ENCODE data around the gene ZNF618. TPM values are rescaled to one million over a fixed set of nuclear protein-coding genes. Genes with fewer than 3 reads are reported as not detected.

ZNF618 gene
- total RNA-seq, 1 donor from 2014 or later = 7.4 TPM

GRCh38 chr9:114078021-114078780 lies 202.1 kb downstream of the ZNF618 start, which contains the start of gene AMBP:
Gene AMBP (minus strand): TSS chr9:114078300. CDS start chr9:114078209, 91 bp downstream.
- Histone ChIP-seq H3K9me3 (no peaks in the 10 kb centered on the region), H3K4me1 (peaks cover 11% of the 10 kb centered on the region), H3K27ac (no peak within 1 kb of the TSS), H3K27me3 (no peaks in the 10 kb centered on the region), H3K36me3 (no peaks in the 10 kb centered on the region), H3K4me3 (no peak within 1 kb of the TSS)
- intact Hi-C loops (cut with DNase I) = no loop called here
- no peak for DNase-seq (ENCODE audit: extremely low spot score in 2 of 2)
- TF ChIP-seq POLR2AphosphoS5 (IDR thresholded peaks at IDR 0.05; ENCODE audit: insufficient read depth in 1 of 2, low read depth in 1 of 2) (no peak), POLR2A (IDR thresholded peaks at IDR 0.05) (no peak), CTCF (IDR thresholded peaks at IDR 0.05) (no peak)

- no peaks in the 10 kb centered on the region for H3K27me3 ChIP-seq
- intact Hi-C loops (cut with DNase I) = no loop called here
- no peak overlapping the region for H3K27ac ChIP-seq
- no peaks in the 10 kb centered on the region for H3K9me3 ChIP-seq
- H3K36me3 ChIP-seq = no peaks in the 10 kb centered on the region
- no peak for TF ChIP-seq POLR2A (IDR thresholded peaks at IDR 0.05)
- TF ChIP-seq POLR2AphosphoS5 (IDR thresholded peaks at IDR 0.05; ENCODE audit: insufficient read depth in 1 of 2, low read depth in 1 of 2) = no peak
- TF ChIP-seq CTCF (IDR thresholded peaks at IDR 0.05) = no peak
- H3K4me3 ChIP-seq = no peak overlapping the region
- DNase-seq (ENCODE audit: extremely low spot score in 2 of 2) = no peak
- H3K4me1 ChIP-seq = peaks cover 11% of the 10 kb centered on the region
These were observed 202.7 kb downstream of the ZNF618 start for GRCh38 chr9:114078781-114079156.

DNA sequence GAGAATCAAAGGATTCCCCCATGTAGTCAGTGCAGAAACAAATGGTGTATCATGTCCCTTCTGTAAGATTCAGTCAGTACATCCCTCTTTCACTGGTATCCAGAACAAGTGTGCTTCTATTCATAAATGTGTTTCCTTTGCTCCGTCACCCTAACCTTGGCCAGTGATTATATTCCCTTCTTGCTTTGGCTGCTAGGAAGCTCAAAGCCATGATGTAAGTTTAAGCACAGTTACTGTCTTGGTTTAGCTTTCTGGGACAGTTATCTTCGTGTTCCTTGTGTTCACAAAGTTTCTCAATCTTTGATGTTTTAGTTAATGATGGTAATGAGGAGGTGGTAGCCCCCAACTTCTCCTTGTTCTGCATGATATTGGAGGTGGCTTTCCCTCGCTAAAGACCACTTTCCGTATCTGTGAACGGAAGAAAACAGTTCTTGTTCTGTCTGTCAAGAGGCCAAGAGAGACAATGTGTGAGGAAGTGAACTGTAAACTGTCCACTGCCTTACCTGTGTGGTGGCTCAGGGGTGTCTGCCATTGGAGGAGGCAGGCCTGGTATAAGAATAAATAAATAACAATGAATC lies 204.2 kb downstream of the ZNF618 start:
- Histone ChIP-seq H3K4me1 (peaks cover 11% of the 10 kb centered on the region), H3K36me3 (no peaks in the 10 kb centered on the region), H3K27me3 (no peaks in the 10 kb centered on the region), H3K27ac (no peak overlapping the region), H3K4me3 (no peak overlapping the region), H3K9me3 (no peaks in the 10 kb centered on the region)
- no peak for DNase-seq (ENCODE audit: extremely low spot score in 2 of 2)
- intact Hi-C loops (cut with DNase I) = loop anchor here (5.0 kb wide), 1 partner anchor 212 kb away; no protein-coding TSS in a partner anchor
- no peak for TF ChIP-seq POLR2A (IDR thresholded peaks at IDR 0.05)
- TF ChIP-seq CTCF (IDR thresholded peaks at IDR 0.05) = no peak
- TF ChIP-seq POLR2AphosphoS5 (IDR thresholded peaks at IDR 0.05; ENCODE audit: insufficient read depth in 1 of 2, low read depth in 1 of 2) = no peak

GRCh38 chr9:114080773-114081440 lies 204.8 kb downstream of the ZNF618 start:
- intact Hi-C loops (cut with DNase I) = loop anchor here (5.0 kb wide), 1 partner anchor 211 kb away; no protein-coding TSS in a partner anchor
- no peak for DNase-seq (ENCODE audit: extremely low spot score in 2 of 2)
- no peaks in the 10 kb centered on the region for H3K27me3 ChIP-seq
- H3K27ac ChIP-seq = no peak overlapping the region
- no peaks in the 10 kb centered on the region for H3K36me3 ChIP-seq
- TF ChIP-seq CTCF (IDR thresholded peaks at IDR 0.05) (no peak), POLR2A (IDR thresholded peaks at IDR 0.05) (no peak), POLR2AphosphoS5 (IDR thresholded peaks at IDR 0.05; ENCODE audit: insufficient read depth in 1 of 2, low read depth in 1 of 2) (no peak)
- no peaks in the 10 kb centered on the region for H3K9me3 ChIP-seq
- H3K4me1 ChIP-seq = peaks cover 11% of the 10 kb centered on the region
- H3K4me3 ChIP-seq = no peak overlapping the region

All from vagina (tissue), 2 donors.